OCI-LY3 (cell line): ENCODE measurements around the gene IL4.

Experiments
- EZH2phosphoT487 ChIP-seq: fragments of 200-600 bp; shearing (Covaris generic); IDR thresholded peaks from 2 replicates; pipeline ENCODE4 v1.6.1; 2018; ENCODE audit warnings: antibody characterized with exemption, mixed run types, low read depth
- TF ChIP-seq, protein P1 (sequence below): fragments of 200-600, 300-600 bp; sonication (generic); IDR thresholded peaks from 2 replicates; pipeline ENCODE4 v1.5.1; 2014; ENCODE audit warnings: antibody characterized with exemption, low read length, low read depth

DNA sequence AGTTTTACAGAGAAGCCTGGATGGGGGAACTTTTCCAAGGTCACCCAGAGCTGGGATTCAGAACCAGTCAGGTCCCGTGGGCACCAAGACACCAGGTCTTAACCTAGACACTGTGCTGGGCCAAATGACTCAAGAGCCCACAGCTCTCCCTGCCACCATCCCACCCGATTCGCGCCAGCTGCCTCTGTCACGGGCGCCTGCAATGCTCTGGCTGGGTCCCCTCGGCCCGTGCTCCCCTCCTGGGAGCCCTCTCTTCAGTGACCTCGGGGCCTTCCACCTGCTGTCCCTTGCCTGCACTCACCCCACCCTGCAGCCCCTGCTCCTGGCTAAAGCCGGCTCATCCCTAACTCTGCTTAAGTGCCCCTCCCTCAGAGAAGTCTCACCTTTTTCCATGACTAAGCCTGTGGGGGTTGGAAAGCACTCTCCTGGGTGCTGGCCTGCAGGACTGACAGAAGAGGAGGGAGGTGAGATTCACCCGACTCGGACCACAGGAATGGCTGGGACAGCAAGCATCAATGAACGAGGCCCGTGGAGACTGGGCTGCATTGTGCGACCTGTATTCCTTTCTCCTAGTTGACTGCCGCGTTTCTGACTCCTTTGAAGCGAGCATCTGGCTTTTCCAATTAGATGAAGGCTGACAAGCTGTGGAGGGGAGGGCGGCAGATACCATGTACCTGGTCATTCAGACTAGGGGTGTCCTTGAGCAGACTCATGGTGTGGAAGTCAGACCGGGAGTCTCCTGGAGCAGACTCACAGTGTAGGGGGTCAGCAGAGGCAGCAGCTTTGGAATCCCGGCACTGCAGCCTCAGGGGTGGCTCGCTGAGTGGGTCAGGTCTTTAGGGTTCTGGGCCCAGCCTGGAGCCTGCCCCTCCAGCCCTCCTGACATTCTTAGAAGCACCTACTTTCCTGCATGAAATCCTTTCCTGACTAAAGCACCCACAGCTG, 5.8 kb upstream of the IL4 start:
- TF ChIP-seq, protein P1, sequence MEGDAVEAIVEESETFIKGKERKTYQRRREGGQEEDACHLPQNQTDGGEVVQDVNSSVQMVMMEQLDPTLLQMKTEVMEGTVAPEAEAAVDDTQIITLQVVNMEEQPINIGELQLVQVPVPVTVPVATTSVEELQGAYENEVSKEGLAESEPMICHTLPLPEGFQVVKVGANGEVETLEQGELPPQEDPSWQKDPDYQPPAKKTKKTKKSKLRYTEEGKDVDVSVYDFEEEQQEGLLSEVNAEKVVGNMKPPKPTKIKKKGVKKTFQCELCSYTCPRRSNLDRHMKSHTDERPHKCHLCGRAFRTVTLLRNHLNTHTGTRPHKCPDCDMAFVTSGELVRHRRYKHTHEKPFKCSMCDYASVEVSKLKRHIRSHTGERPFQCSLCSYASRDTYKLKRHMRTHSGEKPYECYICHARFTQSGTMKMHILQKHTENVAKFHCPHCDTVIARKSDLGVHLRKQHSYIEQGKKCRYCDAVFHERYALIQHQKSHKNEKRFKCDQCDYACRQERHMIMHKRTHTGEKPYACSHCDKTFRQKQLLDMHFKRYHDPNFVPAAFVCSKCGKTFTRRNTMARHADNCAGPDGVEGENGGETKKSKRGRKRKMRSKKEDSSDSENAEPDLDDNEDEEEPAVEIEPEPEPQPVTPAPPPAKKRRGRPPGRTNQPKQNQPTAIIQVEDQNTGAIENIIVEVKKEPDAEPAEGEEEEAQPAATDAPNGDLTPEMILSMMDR: no peak
- no peak for TF ChIP-seq EZH2phosphoT487
